Neural crest cell (in vitro differentiated cells): ENCODE data around the gene MTCH1. TPM values are rescaled to one million over a fixed set of nuclear protein-coding genes. Genes with fewer than 3 reads are reported as not detected.
A peak's percentile ranks its signal among the peaks of the same experiment; 100 is the strongest.

Experiments
- DNase-seq: peaks from one replicate; pipeline ENCODE4 v3.0.0; 2021; ENCODE audit warnings: low read depth, mixed read lengths, low spot score
- H3K27ac Mint-ChIP-seq: one replicate; pipeline ENCODE4 v1.8.0; 2021; ENCODE audit warnings: mild to moderate bottlenecking, mixed read lengths; ENCODE audit not compliant: unreplicated experiment
- H3K27me3 Mint-ChIP-seq: 2 replicates; pipeline ENCODE4 v1.8.0; 2021; ENCODE audit warnings: low read depth, mild to moderate bottlenecking, mixed read lengths
- H3K36me3 Mint-ChIP-seq: 2 replicates; pipeline ENCODE4 v1.8.0; 2021; ENCODE audit warnings: low read depth, mild to moderate bottlenecking, mixed read lengths
- H3K4me1 Mint-ChIP-seq: 2 replicates; pipeline ENCODE4 v1.8.0; 2021; ENCODE audit warnings: mixed read lengths
- H3K4me3 Mint-ChIP-seq: one replicate; pipeline ENCODE4 v1.8.0; 2021; ENCODE audit warnings: mild to moderate bottlenecking, mixed read lengths
- H3K9me3 Mint-ChIP-seq: 2 replicates; pipeline ENCODE4 v1.8.0; 2021; ENCODE audit warnings: mixed read lengths
- total RNA-seq: library from RNA; stranded (reverse); gene quantifications from 2 replicates; pipeline ENCODE4 v1.2.1, GENCODE V29; 2021
- TF ChIP-seq, protein P1 (sequence below): fragments of 200-600 bp; sonication (generic); conservative IDR thresholded peaks from 2 replicates; pipeline ENCODE4 v1.5.0; 2021; ENCODE audit warnings: antibody characterized with exemption, mild to moderate bottlenecking

The MTCH1 gene
- total RNA-seq, 1 donor from 2014 or later: 193 TPM

DNA sequence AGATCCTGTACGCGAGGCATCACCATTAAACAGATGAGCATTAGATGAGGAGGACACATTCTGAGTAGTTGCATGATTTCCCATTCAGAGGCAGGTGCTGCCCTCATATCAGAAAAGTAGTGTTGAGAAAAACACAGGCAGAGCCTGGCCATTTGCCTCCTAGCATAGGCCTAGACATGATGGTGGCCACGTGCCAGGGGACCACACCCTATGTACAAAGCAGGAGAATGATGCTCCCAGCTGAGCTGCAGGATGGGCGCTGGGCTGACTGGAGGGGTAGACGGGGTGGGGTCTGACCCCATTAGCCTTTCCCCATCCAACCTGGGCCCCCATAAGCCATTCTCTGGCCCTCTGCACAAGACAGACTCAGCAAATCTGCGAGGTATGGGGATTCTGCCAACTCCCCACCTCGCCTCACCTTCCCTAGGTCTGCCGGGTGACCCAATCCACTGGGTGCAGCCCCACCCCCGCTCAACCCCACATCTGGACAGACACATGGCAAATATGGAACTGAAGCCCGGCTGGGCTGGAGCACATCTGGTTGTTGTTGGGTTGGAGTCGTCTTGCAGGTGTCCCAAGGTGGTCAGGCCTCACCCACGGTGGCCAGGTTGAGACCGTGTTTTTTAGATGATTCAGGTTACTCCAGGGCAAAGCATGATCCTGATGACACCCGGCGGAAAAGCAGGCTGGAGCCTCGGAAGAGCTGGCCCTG lies 17.6 kb downstream of the MTCH1 start:
- no peak overlapping the region for H3K4me3 Mint-ChIP-seq
- DNase-seq: no peak
- no peaks in the 10 kb centered on the region for H3K4me1 Mint-ChIP-seq
- TF ChIP-seq, protein P1, sequence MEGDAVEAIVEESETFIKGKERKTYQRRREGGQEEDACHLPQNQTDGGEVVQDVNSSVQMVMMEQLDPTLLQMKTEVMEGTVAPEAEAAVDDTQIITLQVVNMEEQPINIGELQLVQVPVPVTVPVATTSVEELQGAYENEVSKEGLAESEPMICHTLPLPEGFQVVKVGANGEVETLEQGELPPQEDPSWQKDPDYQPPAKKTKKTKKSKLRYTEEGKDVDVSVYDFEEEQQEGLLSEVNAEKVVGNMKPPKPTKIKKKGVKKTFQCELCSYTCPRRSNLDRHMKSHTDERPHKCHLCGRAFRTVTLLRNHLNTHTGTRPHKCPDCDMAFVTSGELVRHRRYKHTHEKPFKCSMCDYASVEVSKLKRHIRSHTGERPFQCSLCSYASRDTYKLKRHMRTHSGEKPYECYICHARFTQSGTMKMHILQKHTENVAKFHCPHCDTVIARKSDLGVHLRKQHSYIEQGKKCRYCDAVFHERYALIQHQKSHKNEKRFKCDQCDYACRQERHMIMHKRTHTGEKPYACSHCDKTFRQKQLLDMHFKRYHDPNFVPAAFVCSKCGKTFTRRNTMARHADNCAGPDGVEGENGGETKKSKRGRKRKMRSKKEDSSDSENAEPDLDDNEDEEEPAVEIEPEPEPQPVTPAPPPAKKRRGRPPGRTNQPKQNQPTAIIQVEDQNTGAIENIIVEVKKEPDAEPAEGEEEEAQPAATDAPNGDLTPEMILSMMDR: no peak
- H3K27me3 Mint-ChIP-seq: no peaks in the 10 kb centered on the region
- H3K27ac Mint-ChIP-seq: peak overlapping the region; percentile 27
- H3K36me3 Mint-ChIP-seq: peaks cover 7% of the 10 kb centered on the region
- no peaks in the 10 kb centered on the region for H3K9me3 Mint-ChIP-seq

DNA sequence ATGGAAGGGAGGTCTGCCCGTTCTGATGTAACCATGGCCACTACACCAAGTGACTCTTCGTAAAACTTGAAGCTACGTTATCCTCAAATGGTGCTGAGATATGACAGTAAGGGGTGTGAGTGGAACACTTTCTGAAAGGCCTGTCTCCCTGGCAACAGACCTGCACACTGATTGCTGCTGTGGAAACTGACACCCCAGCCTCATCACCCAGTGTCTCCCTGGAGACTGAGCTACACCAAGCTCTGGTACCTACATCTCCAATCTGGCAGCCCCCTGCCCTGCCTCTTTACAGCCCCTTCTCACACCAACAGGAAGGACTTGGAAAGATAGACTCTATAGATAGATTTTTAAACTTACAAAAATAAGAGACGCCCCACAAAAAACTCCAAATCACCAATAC lies 18.2 kb downstream of the MTCH1 start:
- Mint-ChIP-seq H3K9me3 (no peaks in the 10 kb centered on the region), H3K4me1 (peaks cover 5% of the 10 kb centered on the region), H3K27me3 (no peaks in the 10 kb centered on the region), H3K36me3 (peaks cover 7% of the 10 kb centered on the region), H3K27ac (no peak overlapping the region), H3K4me3 (no peak overlapping the region)
- TF ChIP-seq, protein P1: no peak
- DNase-seq: no peak

DNA sequence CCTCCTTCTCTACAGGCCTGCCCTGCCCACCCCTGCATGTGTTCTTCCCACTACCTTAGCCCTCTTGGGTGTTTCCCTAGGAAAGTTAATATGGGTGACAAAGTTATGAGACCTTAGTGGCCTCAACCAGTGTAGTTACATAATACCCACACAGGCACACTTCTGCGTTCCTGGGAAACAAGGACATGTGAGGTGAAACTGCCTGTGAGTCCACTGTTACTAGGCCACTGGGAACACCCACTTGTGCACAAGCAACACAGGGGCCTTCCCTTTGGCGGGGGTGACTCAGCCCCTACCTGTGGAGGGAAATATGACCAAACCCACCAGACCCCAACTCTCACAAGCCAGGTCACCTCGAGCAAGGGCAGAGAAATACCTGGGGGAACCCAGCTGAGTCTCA lies 18.7 kb downstream of the MTCH1 start:
- Mint-ChIP-seq H3K4me1 (peaks cover 6% of the 10 kb centered on the region), H3K36me3 (peaks cover 7% of the 10 kb centered on the region), H3K27me3 (no peaks in the 10 kb centered on the region), H3K9me3 (no peaks in the 10 kb centered on the region), H3K27ac (no peak overlapping the region), H3K4me3 (no peak overlapping the region)
- TF ChIP-seq, protein P1: no peak
- DNase-seq: no peak

DNA sequence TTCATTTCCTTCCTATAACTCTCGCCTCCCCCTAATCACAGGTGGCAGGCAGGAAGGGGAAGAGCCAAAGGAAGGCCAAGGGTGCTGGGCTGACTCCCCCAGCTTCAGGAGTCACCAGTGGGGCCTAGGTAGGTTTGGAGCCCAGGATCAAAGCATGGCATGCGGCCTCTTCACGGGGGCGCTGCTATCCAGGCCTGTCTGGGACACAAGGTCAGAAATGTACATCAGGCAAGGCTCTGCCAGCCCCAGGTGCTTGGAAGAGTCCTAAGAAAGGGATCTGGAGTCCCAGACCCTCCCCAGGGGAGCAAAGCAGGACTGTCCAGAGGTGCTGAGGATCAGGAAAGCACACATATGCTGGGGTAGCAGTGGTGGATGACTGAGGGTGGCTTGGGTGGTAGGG lies 21.1 kb downstream of the MTCH1 start:
- DNase-seq: no peak
- Mint-ChIP-seq H3K9me3 (no peaks in the 10 kb centered on the region), H3K27ac (no peak overlapping the region), H3K36me3 (peaks cover 7% of the 10 kb centered on the region), H3K27me3 (no peaks in the 10 kb centered on the region), H3K4me1 (peaks cover 6% of the 10 kb centered on the region), H3K4me3 (no peak overlapping the region)
- TF ChIP-seq, protein P1: no peak

DNA sequence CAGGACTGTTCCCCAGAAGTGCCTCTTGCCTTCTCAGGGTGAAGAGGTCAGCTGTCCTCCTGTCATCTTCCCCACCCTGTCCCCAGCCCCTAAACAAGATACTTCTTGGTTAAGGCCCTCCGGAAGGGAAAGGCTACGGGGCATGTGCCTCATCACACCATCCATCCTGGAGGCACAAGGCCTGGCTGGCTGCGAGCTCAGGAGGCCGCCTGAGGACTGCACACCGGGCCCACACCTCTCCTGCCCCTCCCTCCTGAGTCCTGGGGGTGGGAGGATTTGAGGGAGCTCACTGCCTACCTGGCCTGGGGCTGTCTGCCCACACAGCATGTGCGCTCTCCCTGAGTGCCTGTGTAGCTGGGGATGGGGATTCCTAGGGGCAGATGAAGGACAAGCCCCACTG lies 21.6 kb downstream of the MTCH1 start:
- no peak overlapping the region for H3K27ac Mint-ChIP-seq
- no peaks in the 10 kb centered on the region for H3K27me3 Mint-ChIP-seq
- no peak for DNase-seq
- no peaks in the 10 kb centered on the region for H3K9me3 Mint-ChIP-seq
- H3K4me3 Mint-ChIP-seq: no peak overlapping the region
- peaks cover 7% of the 10 kb centered on the region for H3K36me3 Mint-ChIP-seq
- TF ChIP-seq, protein P1: no peak
- H3K4me1 Mint-ChIP-seq: peaks cover 6% of the 10 kb centered on the region
